Liver (tissue), 9 donors: ENCODE measurements around the gene YIPF1. TPM values are rescaled to one million over a fixed set of nuclear protein-coding genes. Genes with fewer than 3 reads are reported as not detected.

Experiments
- DNase-seq: peaks from one replicate; pipeline ENCODE4 v3.0.0-alpha.2; 2017; ENCODE audit warnings: low spot score
- H3K27ac ChIP-seq, 2 donors: one replicate each; pipeline ENCODE4 v1.7.0; 2013; ENCODE audit warnings: inconsistent platforms in 2 of 2, low read length in 2 of 2, control low read depth in 1 of 2, low read depth in 1 of 2, mild to moderate bottlenecking in 1 of 2
- H3K27me3 ChIP-seq, 4 donors: one replicate each; pipeline versions ENCODE4 v1.6.1 to v1.7.0; 2013; ENCODE audit warnings: low read length in 3 of 4, inconsistent platforms in 1 of 4, mild to moderate bottlenecking in 1 of 4, moderate library complexity in 1 of 4; ENCODE audit not compliant: control insufficient read depth in 4 of 4, insufficient read depth in 4 of 4
- H3K36me3 ChIP-seq, 4 donors: one replicate each; pipeline versions ENCODE4 v1.6.1 to v1.7.0; 2013; ENCODE audit warnings: low read length in 3 of 4, mild to moderate bottlenecking in 3 of 4, low read depth in 1 of 4, moderate library complexity in 1 of 4; ENCODE audit not compliant: control insufficient read depth in 4 of 4, insufficient read depth in 3 of 4
- H3K4me1 ChIP-seq, 4 donors: one replicate each; pipeline versions ENCODE4 v1.6.1 to v1.7.0; 2013; ENCODE audit warnings: low read length in 3 of 4, mild to moderate bottlenecking in 3 of 4, moderate library complexity in 1 of 4; ENCODE audit not compliant: control insufficient read depth in 4 of 4, insufficient read depth in 4 of 4
- H3K4me3 ChIP-seq, 3 donors: one replicate each; pipeline versions ENCODE4 v1.6.1 to v1.7.0; 2013; ENCODE audit warnings: low read length in 3 of 3, control low read depth in 1 of 3, low read depth in 1 of 3, mild to moderate bottlenecking in 1 of 3
- H3K9ac ChIP-seq, 2 donors: one replicate each; pipeline ENCODE4 v1.7.0; 2013; ENCODE audit warnings: low read length in 2 of 2, mild to moderate bottlenecking in 2 of 2, moderate library complexity in 2 of 2, control low read depth in 1 of 2, low read depth in 1 of 2
- H3K9me3 ChIP-seq, 4 donors: one replicate each; pipeline versions ENCODE4 v1.6.1 to v1.7.0; 2013; ENCODE audit warnings: low read length in 3 of 4; ENCODE audit not compliant: control insufficient read depth in 4 of 4
- EGR1 ChIP-seq, 2 donors: IDR thresholded peaks; 2 replicates each; pipeline ENCODE4 v1.6.1; 2016 to 2018; ENCODE audit warnings: antibody characterized with exemption in 2 of 2, low read depth in 2 of 2
- FOXA1 ChIP-seq: IDR thresholded peaks from 2 replicates; pipeline ENCODE4 v1.6.1; 2016; ENCODE audit warnings: antibody characterized with exemption
- FOXA2 ChIP-seq: IDR thresholded peaks from 2 replicates; pipeline ENCODE4 v1.6.1; 2016; ENCODE audit warnings: antibody characterized with exemption
- GABPA ChIP-seq, 2 donors: IDR thresholded peaks in 1 of 2; conservative IDR thresholded peaks in 1 of 2; 2 replicates each; pipeline ENCODE4 v1.6.1; 2016; ENCODE audit warnings: antibody characterized with exemption in 2 of 2, mild to moderate bottlenecking in 1 of 2, moderate library complexity in 1 of 2
- HNF4A ChIP-seq, 2 donors: conservative IDR thresholded peaks; 2 replicates each; pipeline ENCODE4 v1.6.1; 2016; ENCODE audit warnings: antibody characterized with exemption in 2 of 2, mild to moderate bottlenecking in 2 of 2
- HNF4G ChIP-seq: IDR thresholded peaks from 2 replicates; pipeline ENCODE4 v1.6.1; 2016; ENCODE audit warnings: antibody characterized with exemption
- JUND ChIP-seq, 2 donors: IDR thresholded peaks; 2 replicates each; pipeline ENCODE4 v1.6.1; 2016; ENCODE audit warnings: antibody characterized with exemption in 2 of 2
- NR2F2 ChIP-seq: IDR thresholded peaks from 2 replicates; pipeline ENCODE4 v1.6.1; 2016; ENCODE audit warnings: antibody characterized with exemption
- SP1 ChIP-seq: IDR thresholded peaks from 2 replicates; pipeline ENCODE4 v1.6.1; 2018; ENCODE audit warnings: antibody characterized with exemption, mild to moderate bottlenecking
- TAF1 ChIP-seq: conservative IDR thresholded peaks from 2 replicates; pipeline ENCODE4 v1.6.1; 2016; ENCODE audit warnings: antibody characterized with exemption, mild to moderate bottlenecking
- YY1 ChIP-seq: IDR thresholded peaks from 2 replicates; pipeline ENCODE4 v1.6.1; 2016; ENCODE audit warnings: antibody characterized with exemption, mild to moderate bottlenecking
- WGBS: extraction: QIAGEN DNeasy Blood & Tissue Kit; methylation state at CpG from one replicate; pipeline ENCODE4 v1.1.7; 2013; 5-methylcytosine and 5-hydroxymethylcytosine counted together
- polyA plus RNA-seq, 2 donors: library from polyadenylated mRNA; stranded (reverse) in 1 of 2; unstranded in 1 of 2; fragments of 200-250 nt in 1 of 2; fragments of >200 nt in 1 of 2; fragmentation: Nextera tagmentation in 1 of 2; extraction: Ambion mirVana in 1 of 2; gene quantifications; one replicate each; pipeline versions ENCODE4 v1.2.1 to v1.2.3, GENCODE V29; 2013 to 2015
- total RNA-seq, 2 donors: library from RNA; depleted of rRNA; stranded (reverse); fragments of >200 nt; gene quantifications; one replicate each; pipeline ENCODE4 v1.2.3, GENCODE V29; 2014
- TF ChIP-seq, protein P1 (sequence below): fragments of 150-350 bp; IDR thresholded peaks from 2 replicates; pipeline ENCODE4 v1.5.1; 2017; ENCODE audit warnings: improper control_type of control experiment, low read depth, low read length; ENCODE audit not compliant: missing input control
- TF ChIP-seq, protein P2 (sequence below): IDR thresholded peaks from 2 replicates; pipeline ENCODE4 v1.6.1; 2016; ENCODE audit warnings: antibody characterized with exemption
- TF ChIP-seq, protein P3 (sequence below): IDR thresholded peaks from 2 replicates; pipeline ENCODE4 v1.6.1; 2016; ENCODE audit warnings: antibody characterized with exemption
- donor health status: healthy.
- donor health status: healthy.
- donor health status: healthy.
- donor health status: healthy.
- donor health status: healthy.

The YIPF1 gene
- total and polyA plus RNA-seq, 4 donors: 19.9 to 29.6 (median 28.1) TPM

DNA sequence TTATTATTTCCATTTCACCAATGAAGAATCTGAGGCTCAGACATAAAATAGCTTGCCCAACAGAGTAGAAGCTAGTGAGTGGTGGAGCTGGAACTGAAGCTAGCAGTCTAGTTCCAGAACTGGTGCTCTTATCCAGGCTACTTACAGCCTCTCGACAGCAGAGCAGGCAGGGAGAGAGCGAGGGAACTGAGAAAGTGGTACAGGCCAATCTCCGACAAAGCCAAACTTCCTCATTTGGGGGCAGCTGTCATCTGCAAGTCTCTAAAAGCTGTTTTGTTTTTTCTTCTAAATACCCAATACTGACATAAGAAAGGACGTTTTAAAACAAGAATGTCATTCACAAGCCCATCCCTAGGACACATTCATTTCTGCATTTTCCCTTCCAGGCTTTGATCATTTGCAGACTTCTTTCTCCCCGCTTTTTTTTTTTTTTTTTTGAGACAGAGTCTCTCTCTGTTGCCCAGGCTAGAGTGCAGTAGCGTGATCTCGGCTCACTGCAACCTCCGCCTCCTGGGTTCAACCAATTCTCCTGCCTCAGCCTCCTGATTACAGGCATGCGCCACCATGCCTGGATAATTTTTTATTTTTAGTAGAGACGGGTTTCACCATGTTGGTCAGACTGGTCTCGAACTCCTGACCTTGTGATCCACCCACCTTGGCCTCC is 20.0 kb downstream of the YIPF1 start:
- 93% methylated on average over 11 of the region's 11 CpGs for WGBS
- no peak overlapping the region for H3K9ac ChIP-seq
- no peaks in the 10 kb centered on the region for H3K4me1 ChIP-seq
- no peak for TF ChIP-seq HNF4G
- TF ChIP-seq JUND (IDR thresholded peaks at IDR 0.05): no peak
- no peak for TF ChIP-seq GABPA (IDR thresholded peaks at IDR 0.05 in 1 of 2, conservative IDR thresholded peaks at IDR 0.05 in 1 of 2)
- TF ChIP-seq FOXA2: no peak
- TF ChIP-seq NR2F2: no peak
- TF ChIP-seq, protein P1, sequence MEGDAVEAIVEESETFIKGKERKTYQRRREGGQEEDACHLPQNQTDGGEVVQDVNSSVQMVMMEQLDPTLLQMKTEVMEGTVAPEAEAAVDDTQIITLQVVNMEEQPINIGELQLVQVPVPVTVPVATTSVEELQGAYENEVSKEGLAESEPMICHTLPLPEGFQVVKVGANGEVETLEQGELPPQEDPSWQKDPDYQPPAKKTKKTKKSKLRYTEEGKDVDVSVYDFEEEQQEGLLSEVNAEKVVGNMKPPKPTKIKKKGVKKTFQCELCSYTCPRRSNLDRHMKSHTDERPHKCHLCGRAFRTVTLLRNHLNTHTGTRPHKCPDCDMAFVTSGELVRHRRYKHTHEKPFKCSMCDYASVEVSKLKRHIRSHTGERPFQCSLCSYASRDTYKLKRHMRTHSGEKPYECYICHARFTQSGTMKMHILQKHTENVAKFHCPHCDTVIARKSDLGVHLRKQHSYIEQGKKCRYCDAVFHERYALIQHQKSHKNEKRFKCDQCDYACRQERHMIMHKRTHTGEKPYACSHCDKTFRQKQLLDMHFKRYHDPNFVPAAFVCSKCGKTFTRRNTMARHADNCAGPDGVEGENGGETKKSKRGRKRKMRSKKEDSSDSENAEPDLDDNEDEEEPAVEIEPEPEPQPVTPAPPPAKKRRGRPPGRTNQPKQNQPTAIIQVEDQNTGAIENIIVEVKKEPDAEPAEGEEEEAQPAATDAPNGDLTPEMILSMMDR: no peak
- no peak for TF ChIP-seq SP1
- TF ChIP-seq FOXA1: no peak
- no peak for TF ChIP-seq YY1
- no peak overlapping the region for H3K4me3 ChIP-seq
- no peak for DNase-seq
- H3K27ac ChIP-seq: no peak overlapping the region
- no peaks in the 10 kb centered on the region for H3K9me3 ChIP-seq
- no peaks in the 10 kb centered on the region for H3K27me3 ChIP-seq
- H3K36me3 ChIP-seq: peaks cover 4 to 59% (median 45%) of the 10 kb centered on the region in 4 donors

DNA sequence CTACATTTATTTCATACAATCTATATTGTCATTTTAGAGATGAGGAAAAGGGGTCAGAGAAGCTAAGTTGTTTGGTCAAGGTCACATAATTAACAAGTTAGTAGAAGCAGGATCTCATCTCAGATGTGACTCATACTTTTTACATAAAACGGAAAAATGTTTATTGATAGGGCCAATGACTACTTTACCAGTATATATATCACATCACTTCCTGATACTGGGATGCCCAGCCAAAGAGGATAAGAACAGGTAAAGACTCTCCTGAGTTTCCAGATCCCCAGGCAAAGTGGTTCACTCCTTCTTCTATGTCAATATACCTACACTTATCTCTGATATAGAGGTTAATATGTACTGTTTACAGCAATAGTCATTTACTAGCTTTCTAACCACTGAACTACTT is 21.0 kb downstream of the YIPF1 start:
- Histone ChIP-seq H3K4me1 (no peaks in the 10 kb centered on the region), H3K27ac (no peak overlapping the region), H3K27me3 (no peaks in the 10 kb centered on the region), H3K9ac (no peak overlapping the region), H3K4me3 (no peak overlapping the region), H3K9me3 (no peaks in the 10 kb centered on the region), H3K36me3 (peaks cover 4 to 61% (median 45%) of the 10 kb centered on the region in 4 donors)
- WGBS: 84% methylated on average over 1 of the region's 1 CpG
- no peak for DNase-seq
- TF ChIP-seq HNF4A (conservative IDR thresholded peaks at IDR 0.05): no peak
- no peak for TF ChIP-seq JUND (IDR thresholded peaks at IDR 0.05)
- no peak for TF ChIP-seq EGR1 (IDR thresholded peaks at IDR 0.05; ENCODE audit: low read depth in 2 of 2)
- TF ChIP-seq, protein P2, sequence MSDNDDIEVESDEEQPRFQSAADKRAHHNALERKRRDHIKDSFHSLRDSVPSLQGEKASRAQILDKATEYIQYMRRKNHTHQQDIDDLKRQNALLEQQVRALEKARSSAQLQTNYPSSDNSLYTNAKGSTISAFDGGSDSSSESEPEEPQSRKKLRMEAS: no peak
- TF ChIP-seq FOXA2: no peak
- no peak for TF ChIP-seq GABPA (IDR thresholded peaks at IDR 0.05 in 1 of 2, conservative IDR thresholded peaks at IDR 0.05 in 1 of 2)
- no peak for TF ChIP-seq TAF1
- TF ChIP-seq, protein P1: no peak
- no peak for TF ChIP-seq SP1
- TF ChIP-seq NR2F2: no peak
- no peak for TF ChIP-seq HNF4G
- TF ChIP-seq, protein P3, sequence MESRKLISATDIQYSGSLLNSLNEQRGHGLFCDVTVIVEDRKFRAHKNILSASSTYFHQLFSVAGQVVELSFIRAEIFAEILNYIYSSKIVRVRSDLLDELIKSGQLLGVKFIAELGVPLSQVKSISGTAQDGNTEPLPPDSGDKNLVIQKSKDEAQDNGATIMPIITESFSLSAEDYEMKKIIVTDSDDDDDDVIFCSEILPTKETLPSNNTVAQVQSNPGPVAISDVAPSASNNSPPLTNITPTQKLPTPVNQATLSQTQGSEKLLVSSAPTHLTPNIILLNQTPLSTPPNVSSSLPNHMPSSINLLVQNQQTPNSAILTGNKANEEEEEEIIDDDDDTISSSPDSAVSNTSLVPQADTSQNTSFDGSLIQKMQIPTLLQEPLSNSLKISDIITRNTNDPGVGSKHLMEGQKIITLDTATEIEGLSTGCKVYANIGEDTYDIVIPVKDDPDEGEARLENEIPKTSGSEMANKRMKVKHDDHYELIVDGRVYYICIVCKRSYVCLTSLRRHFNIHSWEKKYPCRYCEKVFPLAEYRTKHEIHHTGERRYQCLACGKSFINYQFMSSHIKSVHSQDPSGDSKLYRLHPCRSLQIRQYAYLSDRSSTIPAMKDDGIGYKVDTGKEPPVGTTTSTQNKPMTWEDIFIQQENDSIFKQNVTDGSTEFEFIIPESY: no peak
- no peak for TF ChIP-seq FOXA1
